Adrenal gland (tissue), 5 donors: ENCODE data around the gene CLEC16A.

ENCODE experiments used
- CTCF ChIP-seq, 6 experiments: fragments of 450-650 bp in 4 of 6; fragments of 200-600 bp in 2 of 6; sonication (generic) in 1 of 6; IDR thresholded peaks; 1 replicate in 5 of 6; 2 replicates in 1 of 6; pipeline versions ENCODE4 v1.5.1 to v1.8.0; 2016 to 2021; ENCODE audit warnings: antibody characterized with exemption in 6 of 6, mild to moderate bottlenecking in 2 of 6, moderate library complexity in 1 of 6
- POLR2A ChIP-seq, 2 donors: fragments of 450-650 bp; IDR thresholded peaks; one replicate each; pipeline ENCODE4 v1.6.1; 2017; ENCODE audit warnings: antibody characterized with exemption in 2 of 2, mild to moderate bottlenecking in 2 of 2, moderate library complexity in 1 of 2
- donor health status: DM: no; HTN: no; CAD: no.

DNA sequence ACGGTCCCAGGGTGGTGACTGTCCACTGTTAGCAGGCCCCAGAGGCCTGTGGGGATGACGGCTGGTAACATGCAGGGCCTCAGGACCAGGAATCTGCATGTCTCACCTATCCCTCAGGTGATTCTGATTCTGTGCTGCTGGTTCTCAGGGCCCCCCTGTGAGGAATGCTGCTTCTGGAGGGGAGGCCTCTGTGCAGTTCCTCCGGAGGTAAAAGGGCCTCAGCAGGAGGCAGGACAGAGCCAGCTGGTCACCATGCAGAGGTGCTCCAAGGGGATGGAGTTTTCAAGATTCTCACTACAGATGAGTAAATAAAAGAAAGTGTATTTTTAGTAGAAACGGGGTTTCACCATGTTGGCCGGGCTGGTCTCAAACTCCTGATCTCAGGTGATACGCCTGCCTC lies 33.8 kb downstream of the CLEC16A start:
- no peak for TF ChIP-seq POLR2A (IDR thresholded peaks at IDR 0.05)
- TF ChIP-seq CTCF (IDR thresholded peaks at IDR 0.05), result no peak
